HG03354 (cell line): ENCODE measurements around the gene PRKAG2.

Source experiments
- ATAC-seq: cut with Tn5 transposase; IDR thresholded peaks from one replicate; pipeline ENCODE4 v1.9.1; 2021; ENCODE audit warnings: mild to moderate bottlenecking; ENCODE audit not compliant: unreplicated experiment, poor library complexity, severe bottlenecking

The PRKAG2 gene

DNA sequence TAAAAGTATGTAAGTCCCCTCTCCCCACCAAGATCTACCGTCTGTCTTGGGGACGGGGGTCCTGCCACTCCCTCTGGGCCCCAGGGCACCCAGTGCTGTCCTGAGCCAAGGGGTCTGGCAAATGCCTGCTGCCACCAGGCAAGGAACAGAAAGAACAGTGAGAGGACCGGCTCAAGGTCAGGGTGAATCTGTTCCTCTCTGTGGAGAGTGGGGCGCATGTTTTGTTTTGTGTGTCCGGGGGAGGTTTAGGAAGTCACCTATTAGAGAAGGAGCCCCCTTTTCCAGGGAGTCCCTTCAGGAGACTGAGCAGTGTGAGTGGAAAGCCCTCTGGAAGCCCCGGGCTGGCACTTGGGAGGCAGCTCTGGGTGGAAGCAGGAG, 198.7 kb downstream of the PRKAG2 start:
- no peak for ATAC-seq

DNA sequence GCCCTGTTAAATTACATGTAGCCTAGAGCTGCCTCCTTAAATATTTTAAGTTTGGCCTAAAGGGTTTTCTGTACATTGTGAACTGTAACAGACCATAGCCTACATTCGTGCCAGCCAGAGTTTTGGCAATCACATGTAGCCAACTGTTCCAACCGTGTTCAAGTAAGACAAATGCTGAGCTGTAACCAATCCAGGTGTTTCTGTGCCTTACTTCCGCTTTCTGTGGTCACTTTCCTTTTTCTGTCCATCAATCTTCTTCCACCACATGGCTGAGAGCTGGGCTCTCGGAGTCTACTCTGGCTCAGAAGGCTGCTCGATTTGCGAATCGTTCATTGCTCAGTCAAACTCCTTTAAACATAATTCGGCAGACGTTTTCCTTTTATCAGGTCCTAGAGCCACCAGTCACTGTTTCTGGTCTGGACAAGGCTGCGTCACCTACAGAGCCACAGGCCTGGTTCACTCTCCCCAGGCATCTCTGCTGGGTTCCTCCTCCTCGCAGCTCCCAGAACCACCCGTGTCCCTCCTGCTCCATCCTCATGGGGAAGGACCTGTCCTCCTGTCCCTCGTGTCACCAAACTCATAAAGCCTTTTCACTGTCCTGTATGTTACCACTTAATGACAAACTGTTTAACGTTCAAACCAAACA, 199.2 kb downstream of the PRKAG2 start:
- ATAC-seq: no peak

DNA sequence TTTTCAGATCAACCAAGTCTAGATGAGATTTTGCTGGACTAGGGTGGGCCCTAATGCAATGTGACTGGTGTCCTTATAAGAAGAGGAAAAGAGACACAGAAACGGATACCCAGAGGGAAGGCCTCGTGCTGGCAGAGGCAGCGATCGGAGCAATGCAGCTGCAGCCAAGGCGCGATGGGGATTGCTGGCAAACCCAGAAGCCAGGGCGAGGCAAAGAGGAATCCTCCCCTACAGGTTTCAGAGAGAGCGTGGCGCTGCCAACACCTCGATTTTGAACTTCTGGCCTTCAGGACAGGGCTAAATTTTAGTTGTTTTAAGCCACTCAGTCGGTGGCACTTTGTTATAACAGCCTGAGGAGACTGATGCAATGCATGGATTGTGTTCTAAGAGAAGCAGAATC, 200.2 kb downstream of the PRKAG2 start:
- ATAC-seq: no peak

DNA sequence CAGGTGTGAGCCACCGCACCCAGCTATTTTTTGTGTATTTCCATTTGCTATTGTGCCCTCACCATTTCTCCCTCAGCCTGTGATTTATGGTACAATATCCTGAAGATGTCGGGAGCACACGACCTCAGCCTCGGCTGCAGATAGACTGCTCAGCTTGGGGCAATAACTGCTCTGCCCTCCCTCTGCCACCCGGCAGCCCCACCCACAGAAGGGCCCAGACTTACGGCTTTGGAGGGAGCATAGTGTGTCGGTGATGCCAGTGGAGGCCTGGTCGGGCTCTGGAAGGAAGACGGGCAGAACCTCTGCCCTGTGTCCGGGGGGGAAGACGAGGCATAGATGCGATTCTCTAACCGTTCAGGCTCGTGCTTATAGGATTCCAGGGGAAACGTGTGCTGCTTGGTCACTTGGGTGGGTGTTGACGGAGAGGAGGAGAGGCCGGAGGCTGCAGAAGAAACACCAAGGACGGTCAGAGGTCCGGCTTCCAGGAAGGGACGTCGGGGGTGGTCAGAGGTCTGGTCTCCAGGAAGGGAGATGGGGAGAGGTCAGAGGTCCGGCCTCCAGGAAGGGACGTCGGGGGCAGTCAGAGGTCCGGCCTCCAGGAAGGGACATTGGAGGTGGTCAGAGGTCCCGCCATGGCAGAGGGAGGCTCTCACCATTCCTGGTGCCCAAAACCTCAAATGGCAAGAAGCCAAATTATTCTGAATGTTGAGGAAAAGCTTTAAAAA, 201.6 kb downstream of the PRKAG2 start:
- no peak for ATAC-seq

DNA sequence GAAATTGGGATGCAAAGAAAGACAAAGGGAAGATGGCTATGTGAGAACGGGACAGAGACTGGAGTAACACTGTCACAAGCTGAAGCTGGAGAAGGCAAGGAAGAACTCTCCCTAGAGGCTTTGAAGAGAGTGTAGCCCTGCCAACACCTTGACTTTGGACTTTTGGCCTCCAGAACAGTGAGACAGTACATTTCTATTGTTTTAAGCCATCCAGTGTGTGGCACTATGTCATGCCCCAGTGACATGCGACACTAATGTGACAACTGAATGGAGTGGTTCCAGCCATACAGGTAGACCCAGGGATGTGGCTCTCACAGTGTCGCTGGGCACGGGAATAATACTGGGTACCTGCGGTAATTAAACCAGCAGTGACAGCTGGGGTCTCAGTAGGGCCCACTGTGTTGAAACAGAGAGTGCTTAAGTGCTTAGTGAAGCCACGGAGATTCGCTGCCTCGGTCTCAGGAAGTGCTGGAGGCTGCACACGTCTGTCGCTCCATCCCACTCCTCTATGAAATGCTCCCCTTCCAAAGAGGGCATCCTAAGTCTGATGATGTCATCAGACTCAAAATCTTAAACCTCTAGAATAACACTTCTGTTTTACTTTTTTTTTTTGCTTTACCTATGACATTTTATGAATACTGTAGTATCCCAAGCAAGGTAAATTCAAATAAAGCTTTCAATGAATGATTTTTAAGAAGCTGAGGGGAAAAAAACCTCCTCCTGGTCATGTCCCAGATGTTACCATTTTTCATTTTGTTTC, 202.6 kb downstream of the PRKAG2 start:
- no peak for ATAC-seq

DNA sequence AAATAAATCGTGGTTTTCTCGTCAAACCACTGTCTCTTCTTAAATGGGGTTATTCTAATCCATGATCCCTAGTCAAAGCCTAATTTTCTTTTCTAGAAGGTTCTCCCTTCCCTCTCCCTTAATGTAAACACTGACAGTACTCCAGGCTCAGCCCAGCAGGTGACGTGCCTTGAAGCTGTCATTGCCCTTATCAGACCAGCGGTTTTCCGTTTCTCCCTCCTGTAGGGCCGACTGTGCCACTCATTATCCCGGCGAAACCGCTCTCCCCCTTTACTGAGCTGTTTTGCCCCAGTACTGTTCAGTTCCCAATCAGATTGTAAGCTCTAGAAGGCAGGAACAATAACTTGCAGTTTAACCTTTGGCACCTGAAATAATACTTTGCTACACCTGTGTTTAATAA, 203.7 kb downstream of the PRKAG2 start:
- ATAC-seq: no peak

DNA sequence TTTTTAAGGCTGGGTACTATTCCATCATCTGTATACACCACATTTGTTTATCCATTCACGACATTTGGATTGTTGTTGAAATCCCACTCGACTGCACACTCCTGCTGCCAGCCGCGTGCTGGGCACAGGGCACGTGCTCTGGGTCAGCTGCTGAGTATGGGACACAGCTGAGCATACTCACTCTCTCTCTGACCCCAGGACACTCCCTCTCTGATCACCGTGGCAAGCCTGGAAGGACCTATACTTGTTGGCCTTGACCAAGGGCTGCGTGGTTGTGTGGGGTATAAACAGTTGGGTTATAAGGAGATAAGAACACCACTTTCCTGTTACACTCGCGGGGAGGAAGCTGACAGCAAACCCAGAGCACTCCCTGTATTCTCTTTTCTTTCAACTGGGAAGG, 204.2 kb downstream of the PRKAG2 start:
- ATAC-seq: no peak

DNA sequence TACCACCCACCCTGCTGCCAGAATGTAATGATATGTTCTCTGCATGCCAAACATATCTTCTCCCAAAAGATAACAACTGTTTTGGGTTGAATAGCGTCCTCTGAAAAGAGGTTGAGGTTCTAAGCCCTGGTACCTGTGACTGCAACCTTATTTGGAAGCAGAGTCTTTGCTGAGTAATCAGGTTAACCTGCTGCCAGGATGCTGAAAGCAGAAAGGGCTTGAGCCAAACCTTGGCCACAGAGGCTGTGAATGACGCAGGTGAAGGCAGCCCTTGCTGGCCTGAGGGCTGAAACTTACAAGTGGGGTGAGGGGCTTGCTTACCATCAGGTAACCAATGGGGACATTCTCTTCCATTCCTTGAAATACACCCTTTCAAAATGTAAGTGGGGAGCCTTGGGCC, 205.4 kb downstream of the PRKAG2 start:
- no peak for ATAC-seq

DNA sequence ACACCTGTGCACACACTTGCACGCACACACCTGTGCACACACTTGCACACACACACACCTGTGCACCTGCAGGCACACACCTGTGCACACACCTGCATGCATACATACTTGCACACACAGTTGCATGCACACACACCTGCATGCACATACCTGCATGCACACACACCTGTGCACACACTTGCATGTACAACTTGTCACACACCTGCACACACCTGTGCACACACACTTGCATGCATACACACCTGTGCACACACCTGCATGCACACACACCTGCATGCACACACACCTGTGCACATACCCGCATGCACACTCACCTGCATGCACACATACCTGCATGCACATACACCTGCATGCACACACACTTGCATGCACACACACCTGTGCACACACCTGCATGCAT, 207.2 kb downstream of the PRKAG2 start:
- no peak for ATAC-seq

DNA sequence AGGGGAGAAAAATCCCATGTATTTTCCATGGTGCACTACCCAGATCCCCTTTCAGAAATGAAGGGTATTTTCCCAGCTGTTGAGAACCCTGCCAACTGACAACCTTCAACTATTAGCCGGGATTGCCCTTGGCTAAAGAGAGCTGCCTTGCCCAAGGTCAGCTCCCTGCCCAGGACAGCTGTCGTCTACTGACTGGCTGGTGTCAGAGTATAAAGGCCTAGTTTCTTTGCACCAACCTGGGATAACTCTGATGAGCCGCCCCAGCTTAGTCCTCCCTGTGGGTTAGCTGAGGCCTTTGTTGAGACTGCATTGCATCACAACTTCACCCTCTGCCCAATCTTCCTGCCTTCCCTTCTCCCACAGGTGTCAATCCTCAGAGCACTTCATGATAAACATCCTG, 210.0 kb downstream of the PRKAG2 start:
- ATAC-seq: no peak

DNA sequence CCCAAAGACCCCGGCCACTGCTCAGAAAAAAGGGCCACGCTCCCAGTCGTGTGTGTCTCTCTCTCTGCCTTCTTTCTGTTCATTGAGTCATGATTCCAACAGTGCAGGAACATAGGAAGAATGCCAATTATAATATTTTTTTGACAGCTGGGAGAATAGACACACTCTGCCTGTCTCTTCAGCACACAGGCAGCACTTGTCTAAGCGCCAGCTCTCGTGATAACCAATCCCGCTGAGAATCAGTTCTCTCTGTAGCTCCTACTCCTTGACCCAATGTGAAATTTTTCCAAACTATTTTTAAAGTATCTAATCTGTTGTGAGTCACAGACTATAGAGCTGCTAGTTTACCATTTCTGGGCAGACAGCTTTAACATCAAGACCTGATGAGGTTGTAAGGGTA, 211.5 kb downstream of the PRKAG2 start:
- no peak for ATAC-seq

DNA sequence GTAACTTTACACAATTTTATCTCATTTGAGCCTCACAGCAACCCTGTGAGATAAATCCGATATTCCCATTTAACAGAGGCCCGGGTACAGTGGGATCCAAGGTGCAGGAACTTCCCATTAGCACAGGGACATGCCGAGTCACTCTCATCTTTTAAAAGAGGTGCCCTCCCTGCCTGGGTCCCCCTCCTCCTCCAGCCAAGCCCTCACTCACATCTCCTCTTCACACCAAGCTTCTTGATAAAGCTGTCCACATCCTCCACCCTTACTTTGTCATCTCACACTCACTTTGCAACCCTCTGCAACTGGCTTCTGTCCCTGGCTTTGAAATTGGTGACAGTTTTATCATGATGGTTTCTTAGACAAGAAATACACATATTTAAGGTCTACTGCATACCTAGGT, 212.6 kb downstream of the PRKAG2 start:
- no peak for ATAC-seq

DNA sequence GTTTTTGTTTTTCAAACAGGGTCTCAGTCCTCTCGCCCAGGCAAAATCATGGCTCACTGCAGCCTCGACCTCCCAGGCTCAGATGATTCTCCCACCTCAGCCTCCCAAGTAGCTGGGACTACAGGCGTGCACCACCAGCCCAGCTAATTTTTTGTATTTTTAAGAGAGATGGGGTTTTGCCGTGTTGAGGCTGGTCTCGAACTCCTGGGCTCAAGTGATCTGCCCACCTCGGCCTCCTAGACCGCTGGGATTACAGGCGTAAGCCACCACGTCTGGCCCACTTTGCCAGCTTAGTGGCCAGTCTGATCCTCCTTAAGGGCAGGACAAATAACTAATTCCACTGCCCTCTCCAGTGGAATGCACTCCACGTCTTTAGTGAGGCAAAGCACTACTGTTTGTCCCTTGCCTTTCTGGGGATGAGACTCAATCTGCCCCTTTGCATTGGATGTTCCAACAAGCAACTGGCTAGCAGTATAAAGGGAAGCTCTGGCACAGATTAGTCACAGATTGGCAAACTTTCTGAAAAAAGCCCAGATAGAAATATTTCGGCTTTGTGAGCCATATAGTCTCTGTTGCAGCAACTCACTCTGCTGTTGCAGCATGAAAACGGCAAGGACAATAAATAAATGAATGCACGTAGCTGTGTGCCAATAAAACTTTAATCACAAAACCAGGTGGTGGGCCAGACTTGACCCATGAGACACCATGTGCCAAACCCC, 213.4 kb downstream of the PRKAG2 start:
- ATAC-seq: no peak

DNA sequence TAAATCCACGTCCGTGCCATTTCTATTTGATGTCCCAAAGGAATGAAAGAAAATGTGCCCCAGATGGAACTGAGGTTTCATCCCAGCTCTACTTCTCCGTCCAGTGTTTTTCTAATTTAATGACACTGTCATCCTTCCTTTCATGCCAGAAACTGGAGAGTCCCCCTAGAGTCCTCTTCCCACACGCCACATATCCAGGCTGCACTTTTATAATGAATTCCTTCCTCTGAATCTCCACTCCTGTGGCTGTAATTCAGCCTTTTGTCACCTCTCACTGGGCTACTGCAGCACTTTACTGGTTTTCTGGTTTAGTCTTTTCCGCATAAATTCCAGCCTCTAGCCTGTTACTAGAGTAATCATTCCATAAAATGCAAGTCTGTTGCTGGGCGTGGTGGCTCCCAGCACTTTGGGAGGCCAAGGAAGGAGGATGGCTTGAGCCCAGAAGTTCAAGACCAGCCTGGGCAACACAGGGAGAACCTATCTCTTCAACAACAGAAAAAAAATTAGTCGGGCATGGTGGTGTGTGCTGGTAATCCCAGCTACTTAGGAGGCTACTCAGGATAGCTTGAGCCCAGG, 214.6 kb downstream of the PRKAG2 start:
- ATAC-seq: no peak

DNA sequence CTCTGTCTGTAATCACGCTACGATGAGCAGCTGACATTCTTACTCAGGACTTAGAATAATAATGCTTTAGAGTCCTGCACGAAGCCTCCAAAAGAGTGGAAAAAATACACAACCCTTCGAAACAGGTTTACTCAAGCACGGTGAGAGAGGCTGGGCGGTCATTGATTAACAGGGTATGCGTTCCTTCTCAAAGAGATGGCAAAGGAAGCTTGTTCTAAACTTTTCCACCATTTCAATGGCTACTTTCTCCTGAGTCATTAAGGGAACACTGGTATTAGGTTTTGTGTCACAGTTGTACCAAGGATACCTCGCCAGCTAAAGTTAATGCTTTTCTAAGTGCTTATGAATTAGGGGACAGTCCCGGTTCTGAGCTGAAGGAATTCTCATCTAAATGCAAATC, 215.3 kb downstream of the PRKAG2 start:
- no peak for ATAC-seq

DNA sequence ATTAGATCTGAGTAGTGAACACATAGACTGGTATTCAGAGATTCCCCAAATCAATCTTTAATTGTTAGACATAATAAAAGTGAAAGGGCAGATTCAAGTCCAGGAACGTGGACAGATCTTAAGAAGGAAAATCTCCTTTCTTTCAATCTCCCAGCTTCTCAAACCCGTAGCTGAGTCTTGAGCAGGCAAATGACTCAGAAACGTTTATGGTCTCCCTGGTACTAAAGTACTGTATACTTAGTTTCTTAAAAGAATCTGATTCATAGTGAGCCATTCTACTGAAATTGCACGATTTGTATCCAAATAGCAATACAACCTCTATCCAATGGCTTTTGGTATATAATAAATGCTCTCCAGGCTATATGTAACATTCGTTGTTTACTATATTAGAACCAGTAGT, 216.8 kb downstream of the PRKAG2 start:
- ATAC-seq: no peak

DNA sequence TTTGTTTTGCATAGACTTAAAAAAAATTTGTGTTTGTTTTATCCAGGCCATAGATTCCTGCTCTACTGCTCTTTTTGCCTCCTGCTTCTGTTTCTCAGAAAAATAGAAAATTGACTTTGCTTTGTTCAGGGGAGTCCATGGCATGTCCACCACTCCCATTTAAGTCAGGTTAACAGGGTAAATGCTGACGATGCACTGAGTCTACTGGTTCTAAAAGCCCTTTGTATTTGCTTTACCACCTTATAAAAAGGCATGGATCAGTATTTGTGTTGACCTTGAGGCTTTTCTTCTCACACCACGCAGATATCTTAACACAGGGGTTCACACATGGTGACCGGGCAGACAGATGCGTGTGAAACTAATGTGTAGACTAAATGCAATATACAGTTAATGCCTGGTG, 217.7 kb downstream of the PRKAG2 start:
- ATAC-seq: no peak

DNA sequence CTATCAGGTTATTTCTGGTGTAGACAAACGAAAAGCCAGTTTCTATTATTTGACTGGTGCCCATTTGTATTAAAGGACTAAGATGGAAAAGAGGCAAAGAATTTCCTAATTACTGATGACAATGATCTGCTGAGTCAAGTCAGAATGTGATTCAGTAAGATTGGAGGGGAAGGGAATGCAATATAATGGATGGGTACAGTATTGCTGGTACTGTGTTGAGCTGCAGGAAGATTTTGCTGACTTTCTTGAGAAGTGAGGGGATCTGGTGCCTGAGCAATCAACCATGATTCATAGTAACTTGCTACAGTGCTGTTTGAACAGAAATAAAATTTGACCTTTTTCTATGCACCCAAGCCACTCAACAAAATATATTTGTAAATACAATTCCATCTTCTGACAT, 218.1 kb downstream of the PRKAG2 start:
- ATAC-seq: no peak

DNA sequence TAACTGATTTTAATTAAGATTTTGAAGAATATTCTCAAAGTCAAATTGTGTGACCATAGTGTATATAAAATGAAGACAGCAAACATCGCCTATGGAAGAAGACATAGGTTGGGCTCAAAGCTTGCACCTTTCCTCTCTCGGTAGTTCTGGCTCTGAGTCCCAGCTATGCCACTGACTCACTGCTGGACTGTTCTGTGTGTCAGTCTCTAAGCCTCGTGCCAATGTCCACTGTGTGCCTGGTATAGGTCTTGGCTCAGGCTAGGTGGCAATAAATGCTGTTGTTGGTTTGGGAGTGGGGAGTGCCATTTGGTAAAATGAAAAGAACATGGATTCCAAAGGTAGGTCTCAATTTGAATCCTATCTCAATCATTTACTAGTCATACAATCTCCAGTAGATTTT, 219.7 kb downstream of the PRKAG2 start:
- no peak for ATAC-seq

DNA sequence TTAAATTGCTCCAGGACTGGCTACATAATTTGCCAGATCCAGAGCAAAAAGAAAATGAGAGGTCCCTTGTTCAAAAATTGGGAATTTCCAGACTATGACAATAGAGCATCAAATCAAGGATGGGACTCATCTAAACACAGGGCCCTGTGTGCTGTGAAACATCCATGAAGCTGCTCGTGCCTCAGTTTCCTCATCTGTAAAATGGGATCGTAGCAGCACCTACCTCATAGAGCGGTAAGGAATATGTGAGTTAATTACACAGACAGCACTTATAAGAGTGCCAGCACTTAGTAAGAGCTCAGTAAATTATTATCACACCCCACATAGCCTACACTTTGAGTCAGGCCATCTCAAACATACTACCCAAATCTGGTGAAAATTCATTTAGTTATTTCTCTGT, 221.4 kb downstream of the PRKAG2 start:
- ATAC-seq: no peak
